CD4-positive, alpha-beta T cell treated with Interleukin-17A for 4 hours (primary cell): ENCODE measurements around the gene KRTAP5-3.
"Not testable (repeated sequence)": the region's sequence is repeated elsewhere in the genome, so short reads cannot be mapped to it uniquely, and the experiment has no call there.

Experiments
- DNase-seq: peaks from one replicate; pipeline ENCODE4 v3.0.0-alpha.2; 2020; ENCODE audit warnings: mixed read lengths

KRTAP5-3 gene

GRCh38 chr11:1607901-1608300 is 362 bp downstream of the KRTAP5-3 start:
- not testable (repeated sequence) for DNase-seq

GRCh38 chr11:1607156-1607845 is 962 bp downstream of the KRTAP5-3 start:
- not testable (repeated sequence) for DNase-seq

GRCh38 chr11:1605923-1606322 is 2.3 kb downstream of the KRTAP5-3 start:
- DNase-seq = peak; percentile 27

GRCh38 chr11:1604711-1605110 is 3.6 kb downstream of the KRTAP5-3 start:
- DNase-seq = no peak

GRCh38 chr11:1604181-1604580 is 4.1 kb downstream of the KRTAP5-3 start:
- no peak for DNase-seq

- no peak for DNase-seq
Measured at GRCh38 chr11:1603629-1604028, 4.6 kb downstream of the KRTAP5-3 start.

GRCh38 chr11:1601663-1602062 is 6.6 kb downstream of the KRTAP5-3 start:
- not testable (repeated sequence) for DNase-seq

GRCh38 chr11:1600626-1601025 is 7.6 kb downstream of the KRTAP5-3 start:
- no peak for DNase-seq

GRCh38 chr11:1598816-1599215 is 9.4 kb downstream of the KRTAP5-3 start:
- no peak for DNase-seq

- DNase-seq = not testable (repeated sequence)
Measured at GRCh38 chr11:1598406-1598805, 9.9 kb downstream of the KRTAP5-3 start.

- DNase-seq = no peak
Measured at GRCh38 chr11:1597994-1598380, 10.3 kb downstream of the KRTAP5-3 start, which contains the start of gene KRTAP5-2. Gene KRTAP5-2 (minus strand): TSS chr11:1598294. CDS start chr11:1598250, 44 bp downstream.

- no peak for DNase-seq
Measured at GRCh38 chr11:1597331-1597993, 10.8 kb downstream of the KRTAP5-3 start.

- DNase-seq = not testable (repeated sequence)
Measured at GRCh38 chr11:1596576-1597121, 11.6 kb downstream of the KRTAP5-3 start.

GRCh38 chr11:1595994-1596575 is 12.2 kb downstream of the KRTAP5-3 start:
- not testable (repeated sequence) for DNase-seq

- DNase-seq = no peak
Measured at GRCh38 chr11:1592628-1593027, 15.6 kb downstream of the KRTAP5-3 start.

GRCh38 chr11:1589996-1590395 is 18.3 kb downstream of the KRTAP5-3 start:
- DNase-seq = no peak

GRCh38 chr11:1589191-1589963 is 18.9 kb downstream of the KRTAP5-3 start:
- DNase-seq = peak; percentile 40

- DNase-seq = no peak
Measured at GRCh38 chr11:1586699-1587098, 21.6 kb downstream of the KRTAP5-3 start.

- not testable (repeated sequence) for DNase-seq
Measured at GRCh38 chr11:1584661-1585370, 23.4 kb downstream of the KRTAP5-3 start, which contains the start of gene KRTAP5-1. Gene KRTAP5-1 (minus strand): TSS chr11:1585283. CDS start chr11:1585249, 34 bp downstream.

GRCh38 chr11:1582909-1583308 is 25.4 kb downstream of the KRTAP5-3 start:
- DNase-seq = not testable (repeated sequence)

GRCh38 chr11:1581976-1582375 is 26.3 kb downstream of the KRTAP5-3 start:
- no peak for DNase-seq

- no peak for DNase-seq
Measured at GRCh38 chr11:1576825-1577224, 31.4 kb downstream of the KRTAP5-3 start.
